GM19328 (cell line): Measurements from ENCODE around the gene NR2C2AP.

Experiments
- ATAC-seq: cut with Tn5 transposase; IDR thresholded peaks from one replicate; pipeline ENCODE4 v1.9.1; 2021; ENCODE audit warnings: mild to moderate bottlenecking, moderate library complexity; ENCODE audit not compliant: unreplicated experiment

NR2C2AP gene

GRCh38 chr19:19152668-19153384 lies 50.4 kb downstream of the NR2C2AP start:
- no peak for ATAC-seq

GRCh38 chr19:19151418-19151817 lies 51.8 kb downstream of the NR2C2AP start:
- ATAC-seq: no peak
